Measurements from ENCODE around the gene EIF2S3.

GRCh38 chrX:24082447-24082846 lies 27.7 kb downstream of the EIF2S3 start:
- TF ChIP-seq POLR2A (IDR thresholded peaks at IDR 0.05) (no peak), POLR2AphosphoS5 (IDR thresholded peaks at IDR 0.05) (no peak)

Data from gastroesophageal sphincter (tissue), 2 donors.